MCF 10A (cell line): ENCODE results near the gene MLLT1. TPM values are rescaled to one million over a fixed set of nuclear protein-coding genes. Genes with fewer than 3 reads are reported as not detected.

Experiments
- BruUV-seq: library from RNA; stranded (reverse); fragments of 400-500 nt; replicated peaks from 2 replicates; lab custom pipeline; 2021; lab: Mats Ljungman, UMichigan
- CTCF ChIA-PET: fragments of 300-600 bp; sonication (Branson Sonifier 250); formaldehyde crosslinking; extraction: SDS; loops from one replicate; lab custom pipeline; 2021; ENCODE audit warnings: antibody characterized with exemption, inconsistent platforms; lab: Yijun Ruan, JAX
- POLR2A ChIA-PET: fragments of 300-600, 350-650 bp; sonication (Branson Sonifier 250); formaldehyde crosslinking; extraction: SDS; loops from one replicate; lab custom pipeline; 2020; ENCODE audit warnings: antibody characterized with exemption, inconsistent platforms; lab: Yijun Ruan, JAX
- DNase-seq: peaks from one replicate; pipeline ENCODE4 v3.0.0-alpha.2; 2018; ENCODE audit not compliant: unreplicated experiment
- H3K27ac Mint-ChIP-seq: one replicate; pipeline ENCODE4 v1.8.0; 2022; ENCODE audit warnings: mild to moderate bottlenecking, low read depth, mixed read lengths; ENCODE audit not compliant: unreplicated experiment
- H3K27me3 Mint-ChIP-seq: one replicate; pipeline ENCODE4 v1.8.0; 2022; ENCODE audit warnings: mixed read lengths; ENCODE audit not compliant: insufficient read depth, unreplicated experiment
- H3K36me3 Mint-ChIP-seq: one replicate; pipeline ENCODE4 v1.8.0; 2022; ENCODE audit warnings: mild to moderate bottlenecking, moderate library complexity, mixed read lengths; ENCODE audit not compliant: insufficient read depth, unreplicated experiment
- H3K4me1 Mint-ChIP-seq: one replicate; pipeline ENCODE4 v1.8.0; 2022; ENCODE audit warnings: mixed read lengths; ENCODE audit not compliant: insufficient read depth, unreplicated experiment
- H3K4me3 Mint-ChIP-seq: one replicate; pipeline ENCODE4 v1.8.0; 2022; ENCODE audit warnings: mild to moderate bottlenecking, moderate library complexity, mixed read lengths; ENCODE audit not compliant: unreplicated experiment
- H3K9me3 Mint-ChIP-seq: one replicate; pipeline ENCODE4 v1.8.0; 2022; ENCODE audit warnings: mixed read lengths; ENCODE audit not compliant: unreplicated experiment
- CTCF ChIP-seq: fragments of 200-600 bp; IDR thresholded peaks from one replicate; pipeline ENCODE4 v1.8.0; 2022; ENCODE audit warnings: antibody characterized with exemption, mild to moderate bottlenecking; ENCODE audit not compliant: unreplicated experiment
- intact Hi-C: fragments of 100-400 bp; cut with micrococcal nuclease; formaldehyde crosslinking; loops from 2 replicates; pipeline ENCODE4 v1.14.1; 2022
- total RNA-seq: library from RNA; stranded (reverse); gene quantifications from 2 replicates; pipeline ENCODE4 v1.2.3, GENCODE V29; 2022

The MLLT1 gene
- total RNA-seq, 1 experiment from 2014 or later, result 59.0 TPM

GRCh38 chr19:6185093-6185834 lies 94.5 kb downstream of the MLLT1 start:
- TF ChIP-seq CTCF, result no peak
- Mint-ChIP-seq H3K36me3 (no peaks in the 10 kb centered on the region), H3K9me3 (peaks cover 11% of the 10 kb centered on the region), H3K27me3 (peaks cover 44% of the 10 kb centered on the region), H3K4me1 (no peaks in the 10 kb centered on the region), H3K27ac (no peak overlapping the region), H3K4me3 (no peak overlapping the region)
- CTCF ChIA-PET, result no interaction called here
- intact Hi-C loops, result no loop called here
- POLR2A ChIA-PET, result interaction anchor here (0.6 to 1.3 kb wide), 4 partner anchors 9 to 76 kb away, joined by 3 to 5 read pairs (median 3); no protein-coding TSS in a partner anchor
- DNase-seq, result no peak
- BruUV-seq, result no TSS peak

GRCh38 chr19:6181119-6181518 lies 98.7 kb downstream of the MLLT1 start:
- no peaks in the 10 kb centered on the region for H3K4me1 Mint-ChIP-seq
- no TSS peak for BruUV-seq
- POLR2A ChIA-PET, result interaction anchor here (0.8 kb wide), 1 partner anchor 53 kb away, joined by 3 read pairs; no protein-coding TSS in a partner anchor

GRCh38 chr19:6173190-6173589 lies 106.6 kb downstream of the MLLT1 start:
- Mint-ChIP-seq H3K4me1 (no peaks in the 10 kb centered on the region), H3K36me3 (peaks cover 5% of the 10 kb centered on the region), H3K9me3 (peaks cover 7% of the 10 kb centered on the region), H3K27ac (no peak overlapping the region), H3K27me3 (peaks cover 82% of the 10 kb centered on the region), H3K4me3 (no peak overlapping the region)
- ChIA-PET POLR2A (no interaction called here), CTCF (interaction anchor here (0.7 kb wide), 1 partner anchor 45 kb away, joined by 4 read pairs; no protein-coding TSS in a partner anchor)
- intact Hi-C loops, result no loop called here
- no peak for TF ChIP-seq CTCF
- no TSS peak for BruUV-seq
- DNase-seq, result no peak

More at GRCh38 chr19:6181119-6181518, 98.7 kb downstream of the MLLT1 start:
- CTCF ChIA-PET, result no interaction called here
- intact Hi-C loops, result no loop called here
- TF ChIP-seq CTCF, result no peak
- Mint-ChIP-seq H3K27ac (no peak overlapping the region), H3K36me3 (no peaks in the 10 kb centered on the region), H3K9me3 (no peaks in the 10 kb centered on the region), H3K27me3 (peaks cover 78% of the 10 kb centered on the region), H3K4me3 (no peak overlapping the region)
- DNase-seq, result no peak

- POLR2A ChIA-PET, result interaction anchor here (1.1 kb wide), 1 partner anchor 14 kb away, joined by 3 read pairs; no protein-coding TSS in a partner anchor
- intact Hi-C loops, result no loop called here
- CTCF ChIA-PET, result interaction anchor here (0.6 kb wide), 2 partner anchors 122 to 382 kb away, joined by 3 read pairs; no protein-coding TSS in a partner anchor
- H3K9me3 Mint-ChIP-seq, result peaks cover 7% of the 10 kb centered on the region
- H3K27ac Mint-ChIP-seq, result no peak overlapping the region
- BruUV-seq, result no TSS peak
- H3K4me3 Mint-ChIP-seq, result no peak overlapping the region
- no peak for TF ChIP-seq CTCF
- peaks cover 73% of the 10 kb centered on the region for H3K27me3 Mint-ChIP-seq
- peaks cover 5% of the 10 kb centered on the region for H3K36me3 Mint-ChIP-seq
- DNase-seq, result no peak
- H3K4me1 Mint-ChIP-seq, result no peaks in the 10 kb centered on the region
Observed at GRCh38 chr19:6172074-6172863, 107.5 kb downstream of the MLLT1 start.
